CD4-positive, alpha-beta T cell treated with Interleukin-17A for 4 hours (primary cell): Measurements from ENCODE around the gene SLC19A1.

ENCODE experiments used
- DNase-seq: peaks from one replicate; pipeline ENCODE4 v3.0.0-alpha.2; 2020; ENCODE audit warnings: mixed read lengths

Gene SLC19A1

DNA sequence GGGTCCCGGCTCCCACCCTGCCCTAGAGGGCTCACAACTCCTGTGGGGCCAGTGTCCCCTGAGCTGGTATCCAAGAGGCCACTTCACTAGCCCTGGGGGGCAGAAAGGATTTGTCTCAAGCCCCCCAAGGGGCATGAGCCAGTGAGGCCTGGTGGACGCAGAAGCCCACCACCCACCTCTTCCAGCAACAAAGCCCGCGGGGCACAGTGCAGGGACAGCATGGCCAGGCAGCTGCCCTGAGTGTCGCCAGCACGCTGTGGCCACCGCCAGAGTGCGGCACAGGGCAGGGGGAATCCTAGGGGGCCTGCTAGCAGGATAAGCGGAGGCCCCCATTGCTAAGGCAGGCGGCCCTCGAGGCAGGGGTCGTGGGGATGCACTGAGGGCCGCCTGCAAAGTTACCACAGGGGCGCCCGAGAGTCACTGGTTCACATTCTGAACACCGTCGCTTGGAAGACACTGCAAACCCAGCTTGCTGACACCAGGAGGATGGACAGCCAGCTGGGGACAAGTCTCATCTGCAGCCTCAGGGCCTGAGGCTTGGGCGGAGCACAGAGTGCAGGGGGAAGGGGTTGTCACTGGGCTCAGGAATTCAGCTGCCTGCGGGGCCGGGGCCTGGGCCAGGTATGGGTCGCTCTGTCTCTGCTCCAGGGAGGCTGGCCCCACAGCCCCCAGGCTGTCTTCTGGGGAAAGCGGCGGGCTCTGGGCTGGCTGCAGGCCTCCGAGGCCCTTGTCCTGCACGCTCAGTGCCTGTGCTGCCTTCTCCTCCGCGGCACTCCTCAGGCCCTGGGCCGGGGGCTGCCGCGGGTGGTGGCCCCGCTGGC is 26.8 kb downstream of the SLC19A1 start:
- DNase-seq = no peak

GRCh38 chr21:45514311-45515021 is 27.8 kb downstream of the SLC19A1 start:
- no peak for DNase-seq

DNA sequence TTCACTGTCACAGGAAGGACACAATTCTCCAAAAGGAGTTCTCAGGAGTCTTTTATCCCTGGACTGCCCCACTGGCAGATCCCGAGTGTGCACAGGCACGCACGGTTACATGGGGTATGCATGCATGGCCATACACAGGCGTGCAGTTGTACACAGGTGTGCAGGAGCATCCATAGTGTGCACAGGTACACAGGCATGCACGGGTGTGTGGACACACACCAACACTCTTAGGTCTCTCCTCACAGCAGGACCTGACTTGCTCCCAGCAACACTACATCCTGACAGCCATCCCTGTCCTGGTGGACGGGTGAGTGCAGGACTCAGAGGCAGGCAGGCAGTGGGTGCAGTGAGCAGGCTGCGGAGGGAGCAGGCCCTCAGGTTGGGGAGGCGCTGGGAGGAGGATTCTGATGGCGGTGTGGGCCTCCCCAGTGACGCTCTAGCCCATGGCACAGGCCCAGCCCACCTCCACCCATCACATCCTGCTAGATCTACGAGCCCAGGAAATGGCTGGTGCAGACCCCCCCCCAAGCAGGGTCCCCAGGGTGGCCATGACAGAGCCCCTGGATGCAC is 28.4 kb downstream of the SLC19A1 start:
- DNase-seq = no peak

GRCh38 chr21:45513003-45513717 is 29.1 kb downstream of the SLC19A1 start:
- no peak for DNase-seq

DNA sequence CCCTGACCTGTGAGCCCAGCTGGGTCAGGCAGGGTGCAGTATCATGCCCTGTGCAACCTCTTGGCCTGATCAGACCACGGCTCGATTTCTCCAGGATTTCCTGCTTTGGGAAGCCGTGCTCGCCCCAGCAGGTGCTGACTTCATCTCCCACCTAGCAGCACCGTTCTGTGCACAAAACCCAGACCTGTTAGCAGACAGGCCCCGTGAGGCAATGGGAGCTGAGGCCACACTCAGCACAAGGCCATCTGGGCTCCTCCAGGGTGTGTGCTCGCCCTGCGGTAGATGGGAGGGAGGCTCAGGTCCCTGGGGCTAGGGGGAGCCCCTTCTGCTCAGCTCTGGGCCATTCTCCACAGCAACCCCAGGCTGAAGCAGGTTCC is 29.6 kb downstream of the SLC19A1 start:
- DNase-seq = no peak

- no peak for DNase-seq
Measured at GRCh38 chr21:45511661-45512431, 30.4 kb downstream of the SLC19A1 start.

DNA sequence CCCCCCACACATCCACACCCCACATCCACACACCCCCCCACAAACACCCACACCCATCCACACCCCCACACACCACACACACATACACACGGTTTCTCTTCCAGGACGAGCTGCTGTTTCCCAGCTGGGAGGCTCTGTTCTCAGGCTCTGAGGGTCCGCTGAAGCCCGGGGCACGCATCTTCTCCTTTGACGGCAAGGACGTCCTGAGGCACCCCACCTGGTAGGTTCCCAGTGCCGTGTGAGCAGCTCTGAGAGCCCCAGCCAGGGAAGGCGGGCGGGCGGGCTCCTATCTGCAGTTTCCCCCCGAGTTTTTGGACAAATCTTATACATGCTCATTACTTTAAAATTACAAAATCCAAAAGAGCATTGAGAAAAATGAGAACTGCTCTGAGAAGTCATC is 31.2 kb downstream of the SLC19A1 start:
- no peak for DNase-seq

- no peak for DNase-seq
Measured at GRCh38 chr21:45510466-45510955, 31.7 kb downstream of the SLC19A1 start.

DNA sequence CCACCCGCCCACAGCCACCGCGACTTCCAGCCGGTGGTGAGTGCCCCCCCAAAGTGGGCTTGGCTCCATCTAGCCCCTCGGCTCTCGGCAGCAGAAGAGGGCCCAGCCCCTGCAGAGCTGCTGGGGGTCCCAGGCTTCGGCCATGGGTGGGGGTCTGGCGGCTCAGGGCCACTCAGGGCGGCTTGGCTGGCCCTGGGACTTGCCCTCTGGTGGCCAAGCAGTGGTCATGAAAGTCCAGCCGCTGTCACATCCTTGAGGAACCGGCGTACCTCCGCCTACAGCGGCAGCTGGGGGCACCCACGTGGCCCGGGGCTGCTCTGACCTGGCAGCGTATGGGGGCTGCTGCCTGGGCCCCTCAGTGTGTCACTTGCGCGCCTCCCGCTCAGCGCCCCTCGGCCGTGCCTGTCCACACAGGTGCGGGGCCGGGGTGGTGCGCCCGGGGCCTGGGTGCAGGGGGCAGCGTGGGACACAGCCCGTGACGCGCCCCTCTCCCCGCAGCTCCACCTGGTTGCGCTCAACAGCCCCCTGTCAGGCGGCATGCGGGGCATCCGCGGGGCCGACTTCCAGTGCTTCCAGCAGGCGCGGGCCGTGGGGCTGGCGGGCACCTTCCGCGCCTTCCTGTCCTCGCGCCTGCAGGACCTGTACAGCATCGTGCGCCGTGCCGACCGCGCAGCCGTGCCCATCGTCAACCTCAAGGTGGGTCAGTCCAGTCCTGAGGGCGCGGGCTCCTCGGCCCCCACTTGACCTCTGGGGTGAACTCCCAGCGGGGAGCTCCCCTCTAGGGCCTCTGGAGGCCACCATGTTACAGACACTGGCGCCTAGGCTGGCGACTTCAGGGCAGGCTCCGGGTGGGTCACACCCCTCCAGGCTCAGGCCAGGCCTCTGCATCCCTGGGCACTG is 32.4 kb downstream of the SLC19A1 start:
- no peak for DNase-seq

DNA sequence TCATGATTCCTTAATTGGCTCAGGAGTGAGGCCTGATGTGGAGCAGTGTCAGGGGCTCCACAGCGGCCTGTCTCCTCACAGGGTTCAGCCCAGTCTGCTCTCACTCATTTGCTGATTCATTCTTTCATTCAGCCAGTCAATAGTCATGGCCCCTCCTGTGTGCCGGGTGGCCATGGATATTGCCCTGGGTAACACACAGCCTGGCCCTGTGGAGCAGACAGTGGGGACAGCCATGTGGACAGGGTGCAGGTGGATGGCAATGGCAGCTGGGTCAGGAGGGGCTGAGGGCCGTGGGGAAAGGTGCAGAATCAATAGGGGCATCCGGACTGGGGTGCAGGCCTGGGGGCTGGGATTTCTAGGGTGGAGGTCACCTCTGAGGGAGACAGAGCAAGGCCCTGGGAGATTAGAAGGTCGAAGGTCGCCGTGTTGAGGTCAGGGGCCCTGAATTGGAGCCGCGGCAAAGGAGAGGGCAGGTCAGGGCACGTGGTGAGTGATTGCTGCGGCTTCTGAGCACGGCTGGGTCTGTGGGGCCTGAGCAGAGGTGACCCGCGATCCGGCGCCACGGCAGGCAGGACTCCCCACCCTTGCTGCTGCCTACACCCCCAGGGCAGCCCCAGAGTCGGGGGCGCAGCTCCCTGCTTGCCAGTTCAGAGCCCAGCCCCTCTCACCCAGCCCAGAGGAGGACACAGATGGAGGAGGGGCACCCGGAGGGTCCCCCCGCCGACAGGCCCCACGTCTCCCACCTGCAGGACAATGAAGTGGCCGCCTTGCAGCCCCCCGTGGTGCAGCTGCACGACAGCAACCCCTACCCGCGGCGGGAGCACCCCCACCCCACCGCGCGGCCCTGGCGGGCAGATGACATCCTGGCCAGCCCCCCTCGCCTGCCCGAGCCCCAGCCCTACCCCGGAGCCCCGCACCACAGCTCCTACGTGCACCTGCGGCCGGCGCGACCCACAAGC is 33.4 kb downstream of the SLC19A1 start:
- DNase-seq = no peak

DNA sequence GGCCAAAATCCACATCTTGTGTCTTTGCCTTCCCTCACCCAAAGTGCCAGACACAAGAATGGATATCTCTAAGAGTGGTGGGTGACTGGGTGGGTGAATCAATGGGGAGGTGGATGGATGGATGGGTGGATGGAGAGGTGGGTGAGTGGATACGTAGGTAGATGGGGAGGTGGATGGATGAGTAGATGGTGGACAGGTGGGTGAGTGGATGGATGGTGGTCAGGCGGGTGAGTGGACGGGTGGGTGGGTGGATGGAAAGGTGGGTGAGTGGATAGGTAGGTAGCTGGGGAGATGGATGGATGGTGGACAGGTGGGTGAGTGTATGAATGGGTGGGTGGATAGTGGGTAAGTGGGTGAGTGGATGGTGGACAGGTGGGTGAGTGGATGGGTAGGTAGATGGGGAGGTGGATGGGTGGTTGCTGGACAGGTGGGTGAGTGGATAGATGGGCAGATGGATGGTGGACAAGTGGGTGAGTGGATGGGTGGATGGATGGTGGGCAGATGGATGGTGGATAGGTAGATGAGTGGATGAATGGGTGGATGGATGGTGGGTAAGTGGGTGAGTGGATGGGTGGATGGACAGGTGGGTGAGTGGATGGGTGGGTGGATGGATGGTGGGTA is 34.2 kb downstream of the SLC19A1 start:
- no peak for DNase-seq

GRCh38 chr21:45507523-45507875 is 34.7 kb downstream of the SLC19A1 start:
- no peak for DNase-seq

DNA sequence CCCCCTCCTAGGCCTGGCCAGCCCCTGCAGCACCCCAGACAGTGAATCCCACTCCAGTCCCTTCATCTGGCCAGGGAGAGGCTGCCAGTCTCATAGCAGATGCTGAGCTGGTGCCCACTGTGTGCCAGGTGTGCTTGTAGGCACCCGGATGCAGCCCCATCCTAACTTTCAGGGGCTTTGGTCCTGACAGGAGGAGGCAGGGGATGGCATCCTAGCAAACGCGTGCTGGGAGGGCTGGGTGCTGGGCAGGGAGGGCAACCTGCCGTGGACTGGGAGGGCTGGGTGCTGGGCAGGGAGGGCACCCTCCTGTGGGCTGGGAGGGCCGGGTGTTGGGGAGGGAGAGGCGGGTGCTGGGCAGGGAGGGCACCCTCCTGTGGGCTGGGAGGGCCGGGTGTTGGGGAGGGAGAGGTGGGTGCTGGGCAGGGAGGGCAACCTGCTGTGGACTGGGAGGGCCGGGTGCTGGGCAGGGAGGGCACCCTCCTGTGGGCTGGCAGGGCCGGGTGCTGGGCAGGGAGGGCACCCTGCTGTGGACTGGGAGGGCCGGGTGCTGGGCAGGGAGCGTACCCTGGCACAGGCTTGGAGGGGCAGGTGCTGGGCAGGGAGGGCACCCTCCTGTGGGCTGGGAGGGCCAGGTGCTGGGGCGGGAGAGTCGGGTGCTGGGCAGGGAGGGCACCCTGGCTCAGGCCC is 35.3 kb downstream of the SLC19A1 start:
- no peak for DNase-seq

DNA sequence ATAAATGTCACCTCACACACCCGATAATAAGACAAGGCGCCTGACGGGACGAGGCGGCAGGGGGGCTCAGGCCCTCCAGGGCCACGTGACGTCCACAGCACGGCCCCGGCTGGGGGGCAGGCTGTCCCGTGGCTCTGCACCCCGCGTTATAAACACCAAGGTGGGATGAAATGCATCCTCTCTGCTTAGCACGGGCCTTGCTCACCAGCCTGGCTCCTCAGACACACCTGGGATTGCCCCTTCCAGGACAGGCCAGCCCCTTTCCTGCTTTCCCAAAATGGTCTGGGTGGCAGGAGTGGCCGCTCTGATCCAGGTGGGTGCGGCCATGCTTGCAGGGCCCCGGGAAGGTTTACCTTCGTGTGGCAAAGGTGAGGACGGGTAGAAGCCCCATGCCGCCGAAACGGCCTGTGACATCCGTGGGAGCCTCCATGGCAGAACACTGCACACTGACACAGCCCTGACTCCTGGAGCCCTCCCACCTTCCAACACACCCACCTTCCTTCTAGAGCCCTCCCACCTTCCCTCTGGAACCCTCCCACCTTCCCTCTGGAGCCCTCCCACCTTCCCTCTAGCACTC is 35.9 kb downstream of the SLC19A1 start:
- no peak for DNase-seq

- no peak for DNase-seq
Measured at GRCh38 chr21:45505416-45506021, 36.7 kb downstream of the SLC19A1 start.

DNA sequence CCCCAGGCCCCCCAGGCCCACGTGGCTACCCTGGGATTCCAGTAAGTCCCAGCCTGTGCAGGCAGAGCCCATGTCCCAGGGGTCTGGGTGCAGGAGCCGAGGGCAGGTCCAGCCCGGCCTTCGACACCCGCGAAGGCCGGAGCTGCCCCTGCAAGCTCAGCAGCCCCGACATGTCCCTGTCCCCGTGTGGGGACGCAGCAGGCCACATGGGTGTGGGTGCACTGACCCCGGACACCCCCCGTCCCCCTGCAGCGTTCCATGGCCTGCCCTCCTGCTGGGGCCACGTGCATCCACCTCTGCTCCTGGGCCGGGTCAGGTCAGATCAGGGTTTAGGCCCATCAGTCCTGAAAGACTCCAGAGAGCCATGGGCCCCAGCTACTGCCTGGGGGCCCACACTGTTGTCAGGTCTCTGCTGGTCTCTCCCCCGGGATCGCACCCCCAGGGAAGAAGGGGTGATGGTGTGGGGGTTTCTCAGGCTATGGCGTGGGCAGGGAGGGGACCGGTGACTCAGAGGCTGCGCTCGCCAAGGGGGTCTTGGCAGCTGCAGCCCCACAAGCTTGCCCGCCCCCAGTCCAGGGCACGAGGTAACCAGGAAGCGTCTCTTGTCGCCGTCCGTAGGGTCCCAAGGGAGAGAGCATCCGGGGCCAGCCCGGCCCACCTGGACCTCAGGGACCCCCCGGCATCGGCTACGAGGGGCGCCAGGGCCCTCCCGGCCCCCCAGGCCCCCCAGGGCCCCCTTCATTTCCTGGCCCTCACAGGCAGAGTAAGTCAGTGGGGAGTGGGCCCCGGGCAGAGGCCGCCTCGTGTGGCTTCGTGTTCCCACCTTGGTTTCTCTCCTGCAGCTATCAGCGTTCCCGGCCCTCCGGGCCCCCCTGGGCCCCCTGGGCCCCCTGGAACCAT is 37.5 kb downstream of the SLC19A1 start:
- no peak for DNase-seq

- no peak for DNase-seq
Measured at GRCh38 chr21:45504021-45504515, 38.2 kb downstream of the SLC19A1 start.
